Measurements from ENCODE around the gene FAM120AOS.

Gene FAM120AOS

DNA sequence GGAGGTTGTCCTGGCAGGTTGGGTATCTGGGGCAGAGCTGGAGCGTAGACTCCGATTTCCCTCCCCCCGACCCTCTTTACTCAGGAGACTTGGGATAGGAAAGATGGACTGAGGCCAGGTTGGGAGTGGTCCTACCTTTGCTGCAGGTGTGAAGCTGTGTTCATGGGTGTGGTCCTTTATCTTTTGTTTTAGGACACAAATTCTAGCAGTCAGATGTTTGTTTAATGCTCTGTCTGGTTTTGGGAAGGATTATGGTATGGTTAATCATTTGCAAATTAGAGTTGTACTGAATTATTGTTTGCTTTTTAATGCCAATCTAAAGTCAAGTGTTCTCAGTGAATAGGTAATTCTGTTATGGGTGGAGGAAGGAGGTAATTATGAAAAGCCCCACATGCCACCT lies 14.1 kb upstream of the FAM120AOS start:
- no peak overlapping the region for H3K4me3 ChIP-seq (ENCODE audit: extremely low read depth, insufficient read depth, low read length, poor library complexity, severe bottlenecking)
- peaks cover 25% of the 10 kb centered on the region for H3K4me1 ChIP-seq (ENCODE audit: control insufficient read depth, insufficient read depth, low read length, poor library complexity, severe bottlenecking)
- no peaks in the 10 kb centered on the region for H3K9me3 ChIP-seq (ENCODE audit: control insufficient read depth, low read length)
- H3K36me3 ChIP-seq (ENCODE audit: control insufficient read depth, insufficient read depth, low read length) = peaks cover 17% of the 10 kb centered on the region
- no CpG with 5 or more reads among the region's 3 CpGs for WGBS, 2 experiments (ENCODE audit: insufficient coverage in 2 of 2)
- H3K27ac ChIP-seq (ENCODE audit: low read depth, low read length, severe bottlenecking) = no peak overlapping the region

GRCh38 chr9:93467062-93467416 lies 13.7 kb upstream of the FAM120AOS start:
- peaks cover 13% of the 10 kb centered on the region for H3K36me3 ChIP-seq (ENCODE audit: control insufficient read depth, insufficient read depth, low read length)
- no peaks in the 10 kb centered on the region for H3K9me3 ChIP-seq (ENCODE audit: control insufficient read depth, low read length)
- H3K4me3 ChIP-seq (ENCODE audit: extremely low read depth, insufficient read depth, low read length, poor library complexity, severe bottlenecking) = no peak overlapping the region
- peaks cover 25% of the 10 kb centered on the region for H3K4me1 ChIP-seq (ENCODE audit: control insufficient read depth, insufficient read depth, low read length, poor library complexity, severe bottlenecking)
- 83% methylated on average over 2 of the region's 3 CpGs for WGBS, 2 experiments (ENCODE audit: insufficient coverage in 2 of 2)
- no peak overlapping the region for H3K27ac ChIP-seq (ENCODE audit: low read depth, low read length, severe bottlenecking)

GRCh38 chr9:93466416-93467061 lies 13.2 kb upstream of the FAM120AOS start:
- 70 to 81% methylated on average over 5 to 7 of the region's 7 CpGs for WGBS, 2 experiments (ENCODE audit: insufficient coverage in 2 of 2)
- Histone ChIP-seq H3K9me3 (ENCODE audit: control insufficient read depth, low read length) (no peaks in the 10 kb centered on the region), H3K27ac (ENCODE audit: low read depth, low read length, severe bottlenecking) (no peak overlapping the region), H3K4me1 (ENCODE audit: control insufficient read depth, insufficient read depth, low read length, poor library complexity, severe bottlenecking) (peaks cover 25% of the 10 kb centered on the region), H3K36me3 (ENCODE audit: control insufficient read depth, insufficient read depth, low read length) (peaks cover 9% of the 10 kb centered on the region), H3K4me3 (ENCODE audit: extremely low read depth, insufficient read depth, low read length, poor library complexity, severe bottlenecking) (no peak overlapping the region)

DNA sequence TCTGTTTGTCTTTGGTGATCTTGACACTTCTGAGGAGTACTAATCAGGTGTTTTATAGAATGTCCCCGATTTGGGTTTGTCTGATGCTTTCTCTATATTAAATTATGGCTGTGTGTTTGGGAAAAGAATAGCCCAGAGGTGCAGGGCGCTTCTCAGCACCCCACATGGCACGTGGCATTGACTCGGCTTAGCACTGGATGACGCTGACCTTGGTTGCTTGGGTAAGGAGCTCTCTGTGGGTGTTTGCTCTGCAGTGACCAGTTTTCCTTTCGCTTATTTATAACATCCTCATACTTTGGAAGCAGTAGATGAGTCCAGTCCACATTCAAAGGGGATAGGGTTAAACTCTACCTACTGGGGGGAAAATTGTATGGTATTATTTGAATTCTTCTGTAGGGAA lies 12.5 kb upstream of the FAM120AOS start:
- peaks cover 3% of the 10 kb centered on the region for H3K36me3 ChIP-seq (ENCODE audit: control insufficient read depth, insufficient read depth, low read length)
- no peaks in the 10 kb centered on the region for H3K9me3 ChIP-seq (ENCODE audit: control insufficient read depth, low read length)
- peaks cover 25% of the 10 kb centered on the region for H3K4me1 ChIP-seq (ENCODE audit: control insufficient read depth, insufficient read depth, low read length, poor library complexity, severe bottlenecking)
- H3K4me3 ChIP-seq (ENCODE audit: extremely low read depth, insufficient read depth, low read length, poor library complexity, severe bottlenecking) = no peak overlapping the region
- H3K27ac ChIP-seq (ENCODE audit: low read depth, low read length, severe bottlenecking) = no peak overlapping the region
- 88% methylated on average over 5 of the region's 6 CpGs; no CpG with 5 or more reads in 1 of the 2 experiments for WGBS, 2 experiments (ENCODE audit: insufficient coverage in 2 of 2)

DNA sequence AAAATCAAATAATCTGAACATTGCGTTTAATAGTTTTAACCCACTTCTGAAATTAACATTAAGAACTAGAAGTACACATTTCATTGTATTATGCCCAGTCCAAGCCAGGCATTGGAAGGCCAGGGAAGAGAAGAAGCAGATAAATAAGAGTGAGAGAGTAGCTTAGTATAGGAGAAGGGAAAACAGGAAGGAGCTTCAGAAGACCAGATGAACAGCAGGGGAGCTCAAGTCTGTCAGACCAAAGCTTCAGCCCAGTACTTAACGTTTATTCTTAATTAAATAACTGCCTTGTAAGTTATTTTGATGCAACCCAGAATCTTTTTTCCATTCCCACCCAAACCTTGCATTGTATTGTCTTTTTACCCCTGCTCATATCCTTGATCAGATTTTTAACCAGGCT lies 11.5 kb upstream of the FAM120AOS start:
- Histone ChIP-seq H3K4me3 (ENCODE audit: extremely low read depth, insufficient read depth, low read length, poor library complexity, severe bottlenecking) (no peak overlapping the region), H3K9me3 (ENCODE audit: control insufficient read depth, low read length) (no peaks in the 10 kb centered on the region), H3K27ac (ENCODE audit: low read depth, low read length, severe bottlenecking) (peak overlapping the region; percentile 41), H3K36me3 (ENCODE audit: control insufficient read depth, insufficient read depth, low read length) (no peaks in the 10 kb centered on the region), H3K4me1 (ENCODE audit: control insufficient read depth, insufficient read depth, low read length, poor library complexity, severe bottlenecking) (peaks cover 25% of the 10 kb centered on the region)
- WGBS, 2 experiments (ENCODE audit: insufficient coverage in 2 of 2) = no CpG with 5 or more reads among the region's 2 CpGs

- Histone ChIP-seq H3K4me1 (ENCODE audit: control insufficient read depth, insufficient read depth, low read length, poor library complexity, severe bottlenecking) (peaks cover 25% of the 10 kb centered on the region), H3K9me3 (ENCODE audit: control insufficient read depth, low read length) (no peaks in the 10 kb centered on the region), H3K27ac (ENCODE audit: low read depth, low read length, severe bottlenecking) (peak overlapping the region; percentile 41), H3K36me3 (ENCODE audit: control insufficient read depth, insufficient read depth, low read length) (no peaks in the 10 kb centered on the region), H3K4me3 (ENCODE audit: extremely low read depth, insufficient read depth, low read length, poor library complexity, severe bottlenecking) (no peak overlapping the region)
- 80% methylated on average over 1 of the region's 3 CpGs; no CpG with 5 or more reads in 1 of the 2 experiments for WGBS, 2 experiments (ENCODE audit: insufficient coverage in 2 of 2)
Observed at GRCh38 chr9:93464395-93464794, 11.0 kb upstream of the FAM120AOS start.

DNA sequence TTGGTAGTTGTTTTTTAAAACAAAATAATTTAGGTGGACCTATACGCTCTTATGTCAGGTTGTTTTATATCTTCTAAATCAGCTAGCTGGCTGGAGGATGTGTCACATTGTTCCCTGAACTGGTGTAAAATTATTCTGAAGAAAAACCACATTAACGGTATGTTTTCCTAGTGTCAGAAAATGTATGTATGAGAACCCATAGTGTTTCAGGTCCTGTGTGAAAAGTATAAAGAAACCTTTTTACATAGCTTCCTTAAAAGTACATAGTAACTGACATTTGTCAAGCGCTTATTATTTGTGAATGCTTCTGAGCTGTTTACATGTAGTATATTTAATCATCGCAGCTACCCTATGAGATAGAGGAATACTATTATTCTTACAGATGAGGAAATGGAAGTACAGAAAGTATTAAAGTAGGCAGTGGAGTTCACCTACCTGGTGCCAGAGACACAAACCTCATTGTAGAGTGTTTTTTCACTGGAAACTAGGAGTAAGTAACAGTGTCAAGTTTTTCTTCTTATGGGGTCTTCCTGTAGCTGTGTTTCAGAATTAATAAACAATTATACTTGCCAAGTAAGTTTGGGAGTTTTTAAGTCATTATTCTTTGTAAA lies 10.4 kb upstream of the FAM120AOS start:
- peaks cover 22% of the 10 kb centered on the region for H3K4me1 ChIP-seq (ENCODE audit: control insufficient read depth, insufficient read depth, low read length, poor library complexity, severe bottlenecking)
- H3K27ac ChIP-seq (ENCODE audit: low read depth, low read length, severe bottlenecking) = no peak overlapping the region
- no peak overlapping the region for H3K4me3 ChIP-seq (ENCODE audit: extremely low read depth, insufficient read depth, low read length, poor library complexity, severe bottlenecking)
- WGBS, 2 experiments (ENCODE audit: insufficient coverage in 2 of 2) = 83 to 100% methylated on average over 1 of the region's 4 CpGs
- no peaks in the 10 kb centered on the region for H3K9me3 ChIP-seq (ENCODE audit: control insufficient read depth, low read length)
- H3K36me3 ChIP-seq (ENCODE audit: control insufficient read depth, insufficient read depth, low read length) = no peaks in the 10 kb centered on the region

- Histone ChIP-seq H3K36me3 (ENCODE audit: control insufficient read depth, insufficient read depth, low read length) (peaks cover 5% of the 10 kb centered on the region), H3K9me3 (ENCODE audit: control insufficient read depth, low read length) (no peaks in the 10 kb centered on the region), H3K27ac (ENCODE audit: low read depth, low read length, severe bottlenecking) (no peak overlapping the region), H3K4me3 (ENCODE audit: extremely low read depth, insufficient read depth, low read length, poor library complexity, severe bottlenecking) (no peak overlapping the region), H3K4me1 (ENCODE audit: control insufficient read depth, insufficient read depth, low read length, poor library complexity, severe bottlenecking) (peaks cover 14% of the 10 kb centered on the region)
- 100% methylated on average over 1 of the region's 2 CpGs; no CpG with 5 or more reads in 1 of the 2 experiments for WGBS, 2 experiments (ENCODE audit: insufficient coverage in 2 of 2)
Observed at GRCh38 chr9:93461821-93462220, 8.4 kb upstream of the FAM120AOS start.

DNA sequence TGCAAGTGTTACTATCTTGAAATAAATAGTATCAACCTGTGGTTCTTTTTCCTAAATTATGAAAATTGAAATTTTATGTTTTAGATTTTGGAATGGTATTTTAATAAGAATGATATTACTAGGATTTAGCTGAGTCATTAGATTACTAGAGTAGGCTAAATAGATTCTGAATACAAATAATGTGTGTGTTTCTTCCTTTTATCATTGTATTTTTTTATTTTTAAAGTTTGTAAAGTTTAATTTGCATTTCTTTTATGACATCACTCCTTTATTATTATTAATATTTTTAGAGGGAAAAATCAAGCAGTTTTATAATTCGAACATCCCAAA lies 8.0 kb upstream of the FAM120AOS start:
- no CpG with 5 or more reads among the region's 1 CpG for WGBS, 2 experiments (ENCODE audit: insufficient coverage in 2 of 2)
- H3K9me3 ChIP-seq (ENCODE audit: control insufficient read depth, low read length) = no peaks in the 10 kb centered on the region
- H3K36me3 ChIP-seq (ENCODE audit: control insufficient read depth, insufficient read depth, low read length) = peaks cover 5% of the 10 kb centered on the region
- no peak overlapping the region for H3K4me3 ChIP-seq (ENCODE audit: extremely low read depth, insufficient read depth, low read length, poor library complexity, severe bottlenecking)
- H3K4me1 ChIP-seq (ENCODE audit: control insufficient read depth, insufficient read depth, low read length, poor library complexity, severe bottlenecking) = peaks cover 14% of the 10 kb centered on the region
- no peak overlapping the region for H3K27ac ChIP-seq (ENCODE audit: low read depth, low read length, severe bottlenecking)

GRCh38 chr9:93460689-93461413 lies 7.5 kb upstream of the FAM120AOS start:
- 88 to 100% methylated on average over 2 to 3 of the region's 3 CpGs for WGBS, 2 experiments (ENCODE audit: insufficient coverage in 2 of 2)
- H3K36me3 ChIP-seq (ENCODE audit: control insufficient read depth, insufficient read depth, low read length) = peaks cover 5% of the 10 kb centered on the region
- no peaks in the 10 kb centered on the region for H3K9me3 ChIP-seq (ENCODE audit: control insufficient read depth, low read length)
- H3K27ac ChIP-seq (ENCODE audit: low read depth, low read length, severe bottlenecking) = no peak overlapping the region
- H3K4me3 ChIP-seq (ENCODE audit: extremely low read depth, insufficient read depth, low read length, poor library complexity, severe bottlenecking) = no peak overlapping the region
- H3K4me1 ChIP-seq (ENCODE audit: control insufficient read depth, insufficient read depth, low read length, poor library complexity, severe bottlenecking) = peaks cover 14% of the 10 kb centered on the region

DNA sequence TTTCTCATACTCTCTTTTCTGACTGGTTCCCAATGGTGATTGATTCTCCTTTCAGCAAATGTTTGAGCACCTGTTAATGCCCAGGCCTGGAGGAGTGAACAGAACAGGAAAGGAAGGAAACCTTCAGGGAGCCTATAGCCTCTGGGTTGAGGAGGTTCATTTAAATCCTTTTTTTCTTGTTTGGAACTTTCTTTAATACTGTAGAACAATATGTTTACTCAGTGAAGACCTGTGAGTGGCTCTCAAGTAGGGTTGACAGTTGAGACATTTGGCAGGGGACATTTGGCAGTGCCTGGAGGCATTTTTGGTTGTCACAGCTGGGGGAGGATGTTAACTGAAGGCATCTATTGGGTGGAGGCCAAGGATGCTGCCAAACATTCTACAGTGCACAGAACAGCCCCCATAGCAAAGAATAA lies 6.1 kb upstream of the FAM120AOS start:
- Histone ChIP-seq H3K9me3 (ENCODE audit: control insufficient read depth, low read length) (no peaks in the 10 kb centered on the region), H3K4me1 (ENCODE audit: control insufficient read depth, insufficient read depth, low read length, poor library complexity, severe bottlenecking) (peaks cover 8% of the 10 kb centered on the region), H3K36me3 (ENCODE audit: control insufficient read depth, insufficient read depth, low read length) (peaks cover 7% of the 10 kb centered on the region), H3K4me3 (ENCODE audit: extremely low read depth, insufficient read depth, low read length, poor library complexity, severe bottlenecking) (no peak overlapping the region), H3K27ac (ENCODE audit: low read depth, low read length, severe bottlenecking) (no peak overlapping the region)
